Parietal lobe (tissue), 1 donor: ENCODE data around the gene ARGFX. TPM values are rescaled to one million over a fixed set of nuclear protein-coding genes. Genes with fewer than 3 reads are reported as not detected.

Experiments used
- total RNA-seq: library from RNA; depleted of rRNA; stranded (reverse); fragments of >200 nt; gene quantifications from one replicate; pipeline ENCODE4 v1.2.3, GENCODE V29; 2014

ARGFX gene
- total RNA-seq, result not detected

DNA sequence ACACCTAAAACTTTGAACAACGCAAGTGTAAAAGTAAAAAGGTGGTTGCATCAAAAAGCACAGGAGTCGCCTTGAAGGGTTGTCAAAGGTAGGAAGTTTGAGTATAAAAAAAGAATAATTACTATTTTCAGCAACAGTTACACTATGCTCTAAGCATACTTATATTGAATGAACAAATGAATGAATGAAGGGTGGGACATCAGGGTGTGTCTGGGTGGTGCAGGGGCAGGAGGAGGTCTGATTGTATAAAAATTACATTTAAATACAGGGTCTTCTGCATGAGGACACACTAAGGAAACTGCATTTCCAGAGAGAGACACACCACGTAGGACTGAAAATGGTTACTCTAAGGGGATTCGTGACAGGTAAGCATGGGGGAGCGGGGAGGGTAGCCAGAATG, at the start of gene ARGFX:
TSS of gene ARGFX (plus strand) at position 301 of the 400 bp plus-strand sequence. CDS start 2,765 bp downstream, outside the sequence.

DNA sequence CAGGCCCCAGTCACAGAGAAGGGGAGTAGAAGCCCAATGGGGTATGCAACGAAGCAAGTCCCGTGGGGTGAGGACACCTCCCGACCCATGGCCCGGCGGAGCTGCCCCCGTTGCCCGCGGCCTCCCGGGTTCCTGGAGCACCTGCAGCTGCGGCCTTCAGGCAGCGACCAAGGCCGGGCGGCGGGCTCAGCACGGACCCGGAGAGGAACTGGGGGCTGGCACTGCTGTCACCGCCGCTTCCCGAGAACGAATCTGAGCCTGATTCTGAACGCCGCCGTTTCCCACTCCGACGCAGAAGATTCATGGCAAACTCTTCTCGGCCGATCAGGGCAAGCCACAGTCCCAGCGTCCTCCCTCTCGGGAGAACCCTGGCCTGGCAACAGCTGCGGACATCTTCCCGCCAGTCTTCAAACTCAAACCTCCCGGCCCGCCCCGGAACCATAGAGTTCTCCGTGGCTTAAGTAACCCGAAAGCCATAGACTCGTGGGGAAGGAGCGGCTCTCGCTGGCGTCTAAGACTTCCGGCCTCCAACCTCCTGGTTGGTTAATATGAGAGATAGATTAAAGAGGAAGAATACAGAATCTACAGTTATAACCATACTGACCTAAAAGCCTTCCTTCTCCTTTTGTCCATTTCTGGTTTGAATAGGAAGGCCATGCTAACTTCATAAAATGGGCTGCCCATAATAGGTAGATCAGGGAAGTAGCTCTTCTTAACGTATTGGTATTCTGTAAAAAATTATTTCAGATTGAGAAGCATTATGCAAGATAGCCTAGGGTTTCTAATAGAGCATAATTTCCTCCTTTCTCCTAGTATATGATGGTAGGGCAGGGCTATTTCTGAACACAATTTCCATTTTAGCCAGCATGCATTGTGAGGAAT, 21.9 kb upstream of the ARGFX start, which contains the start of gene POLQ:
TSS of gene POLQ (minus strand) at position 415 of the 882 bp plus-strand sequence. CDS start at position 304, 111 bp downstream.

DNA sequence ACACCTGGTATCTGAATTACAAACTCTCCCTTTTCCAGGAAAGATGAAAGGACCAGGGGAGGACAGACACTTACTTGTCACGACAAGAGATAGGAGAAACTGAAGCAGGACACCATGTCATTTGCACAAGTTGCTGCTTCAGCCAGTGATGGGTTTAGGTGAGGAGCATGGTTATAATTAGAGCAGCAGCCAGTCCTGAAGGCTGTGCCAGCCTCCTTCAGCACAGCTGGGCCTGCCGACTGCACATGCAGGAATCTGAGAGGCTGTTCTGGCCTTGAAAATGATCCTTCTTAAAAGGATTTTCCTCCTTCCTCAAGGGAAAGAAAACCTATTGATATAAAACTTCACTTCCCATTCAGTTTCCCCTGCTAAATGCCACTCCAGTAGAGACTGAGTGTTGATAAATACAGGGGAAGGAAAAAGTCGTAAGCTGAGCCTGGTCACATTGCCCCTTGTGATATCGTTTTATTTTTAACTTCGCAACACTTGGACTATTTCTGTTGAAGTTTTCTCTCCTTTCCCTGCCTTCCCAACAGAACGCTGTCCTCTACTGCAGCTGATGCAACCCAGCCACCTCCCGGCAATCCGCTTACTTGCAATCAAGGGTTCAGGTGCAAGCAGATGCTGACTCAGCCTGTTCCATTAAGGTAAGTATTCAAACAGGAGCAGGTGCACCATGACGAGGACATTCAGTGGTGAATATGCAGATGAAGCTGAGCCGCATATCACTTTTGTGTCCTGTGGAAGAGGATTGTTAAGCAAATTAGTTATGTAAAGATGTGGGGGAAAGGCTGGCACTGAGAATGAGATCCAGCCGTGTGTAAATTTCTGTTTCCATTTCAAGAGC, 25.3 kb downstream of the ARGFX start, which contains the start of gene FBXO40:
TSS of gene FBXO40 (plus strand) at position 524 of the 847 bp plus-strand sequence. CDS start 27,197 bp downstream, outside the sequence.

Other genes with a start within 250 kb of the ARGFX start
- gene POLQ, start 22.0 kb upstream of the ARGFX start, total RNA-seq, result 3.8 TPM
- not detected for gene FBXO40, start 25.4 kb downstream of the ARGFX start, total RNA-seq
- gene HCLS1, start 93.0 kb downstream of the ARGFX start, total RNA-seq, result 2.2 TPM
- 67.9 TPM for gene GOLGB1, start 181.8 kb downstream of the ARGFX start, total RNA-seq